GM19043 (cell line): ENCODE data around the gene ZBTB44.
"Not testable (repeated sequence)": the region's sequence is repeated elsewhere in the genome, so short reads cannot be mapped to it uniquely, and the experiment has no call there.

Experiments
- ATAC-seq: cut with Tn5 transposase; IDR thresholded peaks from one replicate; pipeline ENCODE4 v1.9.1; 2021; ENCODE audit warnings: low read depth; ENCODE audit not compliant: unreplicated experiment

The ZBTB44 gene

GRCh38 chr11:130313383-130314183 lies 1.1 kb downstream of the ZBTB44 start:
- no peak for ATAC-seq

GRCh38 chr11:130312046-130312445 lies 2.7 kb downstream of the ZBTB44 start:
- ATAC-seq = no peak

GRCh38 chr11:130310622-130311021 lies 4.1 kb downstream of the ZBTB44 start:
- no peak for ATAC-seq

- ATAC-seq = no peak
Observed at GRCh38 chr11:130308886-130309285, 5.8 kb downstream of the ZBTB44 start.

- no peak for ATAC-seq
Observed at GRCh38 chr11:130308059-130308458, 6.7 kb downstream of the ZBTB44 start.

GRCh38 chr11:130304651-130305050 lies 10.1 kb downstream of the ZBTB44 start:
- ATAC-seq = no peak

- ATAC-seq = no peak
Observed at GRCh38 chr11:130301002-130301401, 13.7 kb downstream of the ZBTB44 start.

- peak; percentile 52 for ATAC-seq
Observed at GRCh38 chr11:130300567-130300966, 14.2 kb downstream of the ZBTB44 start.

GRCh38 chr11:130299978-130300377 lies 14.7 kb downstream of the ZBTB44 start:
- peak; percentile 51 for ATAC-seq

- no peak for ATAC-seq
Observed at GRCh38 chr11:130295657-130296056, 19.1 kb downstream of the ZBTB44 start.

GRCh38 chr11:130282111-130282510 lies 32.6 kb downstream of the ZBTB44 start:
- no peak for ATAC-seq

GRCh38 chr11:130281341-130281740 lies 33.4 kb downstream of the ZBTB44 start:
- not testable (repeated sequence) for ATAC-seq

GRCh38 chr11:130279989-130280388 lies 34.7 kb downstream of the ZBTB44 start:
- ATAC-seq = no peak

- no peak for ATAC-seq
Observed at GRCh38 chr11:130278745-130279144, 36.0 kb downstream of the ZBTB44 start.

- ATAC-seq = peak; percentile 85
Observed at GRCh38 chr11:130278151-130278550, 36.6 kb downstream of the ZBTB44 start.

GRCh38 chr11:130272336-130272735 lies 42.4 kb downstream of the ZBTB44 start:
- ATAC-seq = no peak

GRCh38 chr11:130269326-130269943 lies 45.3 kb downstream of the ZBTB44 start:
- ATAC-seq = peak; percentile 93

- no peak for ATAC-seq
Observed at GRCh38 chr11:130263351-130263750, 51.4 kb downstream of the ZBTB44 start.

GRCh38 chr11:130262424-130262823 lies 52.3 kb downstream of the ZBTB44 start:
- no peak for ATAC-seq

- ATAC-seq = no peak
Observed at GRCh38 chr11:130261571-130261970, 53.1 kb downstream of the ZBTB44 start.

GRCh38 chr11:130260742-130261141 lies 54.0 kb downstream of the ZBTB44 start:
- ATAC-seq = no peak

- ATAC-seq = no peak
Observed at GRCh38 chr11:130260080-130260627, 54.6 kb downstream of the ZBTB44 start.
